IMR-90 (cell line): ENCODE results near the gene ZRANB3.

Experiments
- BHLHE40 ChIP-seq: fragments of 150-350 bp; IDR thresholded peaks from 2 replicates; pipeline ENCODE4 v1.6.1; 2016; ENCODE audit warnings: mild to moderate bottlenecking, low read depth, low read length
- CEBPB ChIP-seq: IDR thresholded peaks from 2 replicates; pipeline ENCODE4 v1.6.1; 2012; ENCODE audit warnings: low read depth, low read length, improper control_type of control experiment
- MAZ ChIP-seq: IDR thresholded peaks from 2 replicates; pipeline ENCODE4 v1.6.1; 2012; ENCODE audit warnings: low read depth, mild to moderate bottlenecking, low read length, improper control_type of control experiment, moderate library complexity, borderline replicate concordance
- MXI1 ChIP-seq: IDR thresholded peaks from 2 replicates; pipeline ENCODE4 v1.6.1; 2012; ENCODE audit warnings: low read depth, mild to moderate bottlenecking, low read length, moderate library complexity, borderline replicate concordance
- NFE2L2 ChIP-seq: fragments of 150-350 bp; IDR thresholded peaks from 2 replicates; pipeline ENCODE4 v1.6.1; 2016; ENCODE audit warnings: low read depth, mild to moderate bottlenecking, low read length
- POLR2A ChIP-seq: IDR thresholded peaks from 2 replicates; pipeline ENCODE4 v1.6.1; 2012; ENCODE audit warnings: mild to moderate bottlenecking, low read depth, low read length
- RFX5 ChIP-seq: IDR thresholded peaks from 2 replicates; pipeline ENCODE4 v1.8.0; 2012; ENCODE audit warnings: low read depth, mild to moderate bottlenecking, low read length, moderate library complexity
- TF ChIP-seq, protein P1 (sequence below): conservative IDR thresholded peaks from 2 replicates; pipeline ENCODE4 v1.5.1; 2012; ENCODE audit warnings: mild to moderate bottlenecking, low read depth, low read length, improper control_type of control experiment
- TF ChIP-seq, protein P2 (sequence below): fragments of 150-350 bp; IDR thresholded peaks from 2 replicates; pipeline ENCODE4 v1.6.1; 2017; ENCODE audit warnings: mild to moderate bottlenecking, antibody characterized with exemption, low read length, low read depth

- TF ChIP-seq MXI1: no peak
- TF ChIP-seq RFX5: no peak
- TF ChIP-seq, protein P1, sequence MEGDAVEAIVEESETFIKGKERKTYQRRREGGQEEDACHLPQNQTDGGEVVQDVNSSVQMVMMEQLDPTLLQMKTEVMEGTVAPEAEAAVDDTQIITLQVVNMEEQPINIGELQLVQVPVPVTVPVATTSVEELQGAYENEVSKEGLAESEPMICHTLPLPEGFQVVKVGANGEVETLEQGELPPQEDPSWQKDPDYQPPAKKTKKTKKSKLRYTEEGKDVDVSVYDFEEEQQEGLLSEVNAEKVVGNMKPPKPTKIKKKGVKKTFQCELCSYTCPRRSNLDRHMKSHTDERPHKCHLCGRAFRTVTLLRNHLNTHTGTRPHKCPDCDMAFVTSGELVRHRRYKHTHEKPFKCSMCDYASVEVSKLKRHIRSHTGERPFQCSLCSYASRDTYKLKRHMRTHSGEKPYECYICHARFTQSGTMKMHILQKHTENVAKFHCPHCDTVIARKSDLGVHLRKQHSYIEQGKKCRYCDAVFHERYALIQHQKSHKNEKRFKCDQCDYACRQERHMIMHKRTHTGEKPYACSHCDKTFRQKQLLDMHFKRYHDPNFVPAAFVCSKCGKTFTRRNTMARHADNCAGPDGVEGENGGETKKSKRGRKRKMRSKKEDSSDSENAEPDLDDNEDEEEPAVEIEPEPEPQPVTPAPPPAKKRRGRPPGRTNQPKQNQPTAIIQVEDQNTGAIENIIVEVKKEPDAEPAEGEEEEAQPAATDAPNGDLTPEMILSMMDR: no peak
- TF ChIP-seq POLR2A: no peak
- TF ChIP-seq, protein P2, sequence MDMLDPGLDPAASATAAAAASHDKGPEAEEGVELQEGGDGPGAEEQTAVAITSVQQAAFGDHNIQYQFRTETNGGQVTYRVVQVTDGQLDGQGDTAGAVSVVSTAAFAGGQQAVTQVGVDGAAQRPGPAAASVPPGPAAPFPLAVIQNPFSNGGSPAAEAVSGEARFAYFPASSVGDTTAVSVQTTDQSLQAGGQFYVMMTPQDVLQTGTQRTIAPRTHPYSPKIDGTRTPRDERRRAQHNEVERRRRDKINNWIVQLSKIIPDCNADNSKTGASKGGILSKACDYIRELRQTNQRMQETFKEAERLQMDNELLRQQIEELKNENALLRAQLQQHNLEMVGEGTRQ: no peak
- no peak for TF ChIP-seq BHLHE40
- TF ChIP-seq CEBPB: peak; percentile 56
- no peak for TF ChIP-seq MAZ
- no peak for TF ChIP-seq NFE2L2
These were observed 74.2 kb downstream of the ZRANB3 start for GRCh38 chr2:135456835-135457234.
